Neural cell (in vitro differentiated cells): ENCODE data around the gene PAK2.

Experiments
- EP300 ChIP-seq: fragments of 450-650 bp; conservative IDR thresholded peaks from 2 replicates; pipeline ENCODE4 v1.6.1; 2014; ENCODE audit warnings: antibody characterized with exemption, mild to moderate bottlenecking, moderate library complexity; ENCODE audit not compliant: poor library complexity, severe bottlenecking
- EZH2 ChIP-seq: fragments of 200-600, 300-800 bp; shearing (Covaris generic), sonication (generic); IDR thresholded peaks from 2 replicates; pipeline ENCODE4 v1.6.1; 2014; ENCODE audit warnings: antibody characterized with exemption, low read length, borderline replicate concordance, mild to moderate bottlenecking; ENCODE audit not compliant: insufficient read depth, poor library complexity, severe bottlenecking
- MXI1 ChIP-seq: fragments of 450-650 bp; conservative IDR thresholded peaks from 2 replicates; pipeline ENCODE4 v1.6.1; 2014; ENCODE audit warnings: antibody characterized with exemption, mild to moderate bottlenecking; ENCODE audit not compliant: poor library complexity, severe bottlenecking
- POLR2AphosphoS5 ChIP-seq: IDR thresholded peaks from 2 replicates; pipeline ENCODE4 v1.6.1; 2012
- REST ChIP-seq: IDR thresholded peaks from 2 replicates; pipeline ENCODE4 v1.6.1; 2012; ENCODE audit warnings: borderline replicate concordance
- TAF1 ChIP-seq: IDR thresholded peaks from 2 replicates; pipeline ENCODE4 v1.6.1; 2012; ENCODE audit warnings: low read depth
- TF ChIP-seq, protein P1 (sequence below): fragments of 450-650 bp; IDR thresholded peaks from 2 replicates; pipeline ENCODE4 v1.5.1; 2014; ENCODE audit warnings: antibody characterized with exemption, mild to moderate bottlenecking, moderate library complexity; ENCODE audit not compliant: poor library complexity, severe bottlenecking

GRCh38 chr3:196699749-196700148 lies 39.9 kb upstream of the PAK2 start:
- TF ChIP-seq, protein P1, sequence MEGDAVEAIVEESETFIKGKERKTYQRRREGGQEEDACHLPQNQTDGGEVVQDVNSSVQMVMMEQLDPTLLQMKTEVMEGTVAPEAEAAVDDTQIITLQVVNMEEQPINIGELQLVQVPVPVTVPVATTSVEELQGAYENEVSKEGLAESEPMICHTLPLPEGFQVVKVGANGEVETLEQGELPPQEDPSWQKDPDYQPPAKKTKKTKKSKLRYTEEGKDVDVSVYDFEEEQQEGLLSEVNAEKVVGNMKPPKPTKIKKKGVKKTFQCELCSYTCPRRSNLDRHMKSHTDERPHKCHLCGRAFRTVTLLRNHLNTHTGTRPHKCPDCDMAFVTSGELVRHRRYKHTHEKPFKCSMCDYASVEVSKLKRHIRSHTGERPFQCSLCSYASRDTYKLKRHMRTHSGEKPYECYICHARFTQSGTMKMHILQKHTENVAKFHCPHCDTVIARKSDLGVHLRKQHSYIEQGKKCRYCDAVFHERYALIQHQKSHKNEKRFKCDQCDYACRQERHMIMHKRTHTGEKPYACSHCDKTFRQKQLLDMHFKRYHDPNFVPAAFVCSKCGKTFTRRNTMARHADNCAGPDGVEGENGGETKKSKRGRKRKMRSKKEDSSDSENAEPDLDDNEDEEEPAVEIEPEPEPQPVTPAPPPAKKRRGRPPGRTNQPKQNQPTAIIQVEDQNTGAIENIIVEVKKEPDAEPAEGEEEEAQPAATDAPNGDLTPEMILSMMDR = no peak
- TF ChIP-seq EZH2 = no peak
- no peak for TF ChIP-seq MXI1
- no peak for TF ChIP-seq POLR2AphosphoS5
- no peak for TF ChIP-seq EP300
- TF ChIP-seq TAF1 = no peak
- no peak for TF ChIP-seq REST
